Vagina (tissue), 2 donors: ENCODE results near the gene EDAR.

Source experiments
- POLR2A ChIP-seq, 2 donors: fragments of 450-650 bp; IDR thresholded peaks; one replicate each; pipeline ENCODE4 v1.6.1; 2017; ENCODE audit warnings: antibody characterized with exemption in 2 of 2, mild to moderate bottlenecking in 2 of 2, moderate library complexity in 2 of 2
- POLR2AphosphoS5 ChIP-seq, 2 donors: sonication (generic); formaldehyde crosslinking; IDR thresholded peaks; one replicate each; pipeline ENCODE4 v1.9.0; 2017; ENCODE audit warnings: antibody characterized with exemption in 2 of 2, mild to moderate bottlenecking in 2 of 2, low read depth in 1 of 2; ENCODE audit not compliant: insufficient read depth in 1 of 2
- TF ChIP-seq, protein P1 (sequence below), 3 experiments: fragments of 450-650 bp in 2 of 3; fragments of 200-600 bp in 1 of 3; sonication (generic) in 1 of 3; IDR thresholded peaks; one replicate each; pipeline ENCODE4 v1.5.1; 2017 to 2019; ENCODE audit warnings: antibody characterized with exemption in 3 of 3, mild to moderate bottlenecking in 2 of 3, moderate library complexity in 2 of 3

GRCh38 chr2:108974674-108975073, 14.3 kb downstream of the EDAR start:
- TF ChIP-seq POLR2AphosphoS5 (IDR thresholded peaks at IDR 0.05; ENCODE audit: insufficient read depth in 1 of 2, low read depth in 1 of 2) (no peak), POLR2A (IDR thresholded peaks at IDR 0.05) (no peak)
- TF ChIP-seq, protein P1, sequence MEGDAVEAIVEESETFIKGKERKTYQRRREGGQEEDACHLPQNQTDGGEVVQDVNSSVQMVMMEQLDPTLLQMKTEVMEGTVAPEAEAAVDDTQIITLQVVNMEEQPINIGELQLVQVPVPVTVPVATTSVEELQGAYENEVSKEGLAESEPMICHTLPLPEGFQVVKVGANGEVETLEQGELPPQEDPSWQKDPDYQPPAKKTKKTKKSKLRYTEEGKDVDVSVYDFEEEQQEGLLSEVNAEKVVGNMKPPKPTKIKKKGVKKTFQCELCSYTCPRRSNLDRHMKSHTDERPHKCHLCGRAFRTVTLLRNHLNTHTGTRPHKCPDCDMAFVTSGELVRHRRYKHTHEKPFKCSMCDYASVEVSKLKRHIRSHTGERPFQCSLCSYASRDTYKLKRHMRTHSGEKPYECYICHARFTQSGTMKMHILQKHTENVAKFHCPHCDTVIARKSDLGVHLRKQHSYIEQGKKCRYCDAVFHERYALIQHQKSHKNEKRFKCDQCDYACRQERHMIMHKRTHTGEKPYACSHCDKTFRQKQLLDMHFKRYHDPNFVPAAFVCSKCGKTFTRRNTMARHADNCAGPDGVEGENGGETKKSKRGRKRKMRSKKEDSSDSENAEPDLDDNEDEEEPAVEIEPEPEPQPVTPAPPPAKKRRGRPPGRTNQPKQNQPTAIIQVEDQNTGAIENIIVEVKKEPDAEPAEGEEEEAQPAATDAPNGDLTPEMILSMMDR (IDR thresholded peaks at IDR 0.05): no peak
